GM21529 (cell line): ENCODE measurements around the gene TEAD1.

Source experiments
- ATAC-seq: cut with Tn5 transposase; IDR thresholded peaks from one replicate; pipeline ENCODE4 v1.9.1; 2021; ENCODE audit not compliant: unreplicated experiment

Gene TEAD1

DNA sequence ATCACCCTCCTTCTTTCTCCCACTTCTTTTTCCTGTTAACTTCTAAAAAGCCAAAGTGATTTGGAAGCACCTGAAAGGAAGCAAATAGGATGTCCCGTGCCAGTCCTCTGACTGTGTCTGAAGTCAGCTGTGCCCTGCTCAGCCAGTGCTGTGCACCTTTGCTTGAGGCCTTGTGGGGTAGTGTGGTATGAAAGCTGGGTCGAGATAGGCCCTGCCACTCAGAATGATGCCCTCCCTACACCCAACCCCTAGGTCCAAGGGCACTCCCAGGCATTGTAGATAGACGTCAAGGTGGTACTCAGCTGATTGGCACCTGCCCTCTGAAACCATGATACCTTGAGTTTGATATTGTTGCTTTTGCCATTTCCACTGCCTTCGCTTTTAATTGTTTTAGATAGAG, 251.3 kb downstream of the TEAD1 start:
- ATAC-seq: no peak

- ATAC-seq: no peak
Observed at GRCh38 chr11:12927221-12927620, 253.0 kb downstream of the TEAD1 start.

- ATAC-seq: no peak
Observed at GRCh38 chr11:12927886-12928285, 253.7 kb downstream of the TEAD1 start.

DNA sequence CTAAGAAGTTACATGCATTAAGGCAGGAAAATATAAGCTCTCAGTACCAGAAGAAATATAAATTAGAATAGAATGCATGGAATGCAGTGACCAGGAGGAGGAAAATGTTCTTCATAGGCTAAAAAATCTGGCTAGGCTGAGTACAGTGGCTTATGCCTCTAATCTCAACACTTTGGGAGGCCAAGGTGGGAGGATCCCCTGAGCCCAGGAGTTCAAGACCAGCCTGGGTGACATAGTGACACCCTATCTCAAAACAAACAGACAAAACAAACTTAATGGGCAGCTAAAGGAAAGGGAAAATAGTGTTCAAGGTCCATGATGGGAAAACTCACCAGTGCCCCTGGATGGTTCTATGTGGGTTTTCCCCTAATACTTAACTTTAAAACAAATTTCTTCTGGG, 256.6 kb downstream of the TEAD1 start:
- ATAC-seq: no peak

DNA sequence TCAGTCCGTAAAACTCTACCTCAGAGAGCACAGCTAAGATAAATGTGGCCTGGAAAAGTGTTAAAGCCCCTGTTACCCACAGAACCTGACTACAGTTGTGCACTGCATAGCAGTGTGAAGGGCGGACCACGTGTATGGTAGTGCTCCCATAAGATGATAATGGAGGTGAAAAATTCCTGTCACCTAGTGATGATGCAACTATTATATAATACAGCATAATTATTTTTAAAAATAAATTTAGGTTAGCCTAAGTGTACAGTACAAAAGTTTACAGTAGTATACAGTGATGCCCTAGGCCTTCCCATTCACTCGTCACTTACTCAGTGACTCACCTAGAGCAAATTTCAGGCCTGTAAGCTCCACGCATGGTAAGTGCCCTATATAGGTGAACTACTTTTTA, 258.3 kb downstream of the TEAD1 start:
- ATAC-seq: no peak

- no peak for ATAC-seq
Observed at GRCh38 chr11:12936200-12936599, 262.0 kb downstream of the TEAD1 start.

DNA sequence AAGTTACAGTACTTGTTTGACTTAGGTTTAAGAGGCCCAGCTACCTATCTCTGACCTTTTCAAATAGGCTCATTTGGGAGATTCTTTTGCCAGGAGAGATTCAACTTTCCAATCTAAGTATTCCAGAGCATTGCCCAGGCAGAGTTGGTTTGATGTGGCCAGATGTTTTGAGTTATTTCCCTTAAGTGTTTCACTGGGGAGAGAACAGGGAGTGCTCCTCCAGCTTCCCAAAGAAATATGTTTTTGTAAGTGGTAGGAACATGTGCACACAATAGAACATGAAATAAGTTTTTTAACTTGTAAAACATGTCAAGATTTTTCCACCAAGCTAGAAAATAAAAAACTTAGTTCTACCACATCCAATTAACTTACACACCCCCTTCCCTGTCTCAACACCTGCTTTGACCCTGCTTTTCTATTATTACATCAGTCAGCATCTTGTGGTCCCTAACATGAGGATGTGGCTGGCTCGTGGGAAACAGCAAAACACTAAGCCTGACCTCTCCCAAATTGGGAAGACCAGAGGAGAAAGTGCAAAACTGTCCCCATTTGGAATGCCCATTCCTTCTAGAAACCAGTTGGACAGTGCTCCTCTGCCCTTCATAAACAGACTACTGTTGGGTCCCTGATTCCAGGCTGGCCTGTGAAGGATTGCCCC, 264.5 kb downstream of the TEAD1 start:
- ATAC-seq: no peak

DNA sequence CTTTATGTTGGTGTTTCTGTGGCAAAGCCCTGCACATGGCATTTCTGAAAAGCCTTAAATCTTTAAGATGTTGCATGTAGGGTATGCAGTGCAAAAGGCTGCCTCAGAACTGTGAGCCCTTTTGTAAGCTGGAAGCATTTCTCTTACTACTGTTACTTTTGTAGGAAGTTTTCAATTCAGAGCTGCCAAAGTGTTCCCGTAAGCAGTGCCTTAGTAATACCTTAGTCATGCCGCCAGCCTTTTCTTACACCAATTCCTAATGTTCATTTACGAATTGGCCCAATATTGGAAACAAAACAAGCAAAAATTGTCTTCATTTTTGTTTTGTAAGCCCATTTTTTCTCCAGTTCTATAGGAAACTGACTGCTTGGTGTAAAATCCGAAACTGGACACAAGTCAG, 267.4 kb downstream of the TEAD1 start:
- ATAC-seq: no peak

- no peak for ATAC-seq
Observed at GRCh38 chr11:12942157-12942556, 267.9 kb downstream of the TEAD1 start.

DNA sequence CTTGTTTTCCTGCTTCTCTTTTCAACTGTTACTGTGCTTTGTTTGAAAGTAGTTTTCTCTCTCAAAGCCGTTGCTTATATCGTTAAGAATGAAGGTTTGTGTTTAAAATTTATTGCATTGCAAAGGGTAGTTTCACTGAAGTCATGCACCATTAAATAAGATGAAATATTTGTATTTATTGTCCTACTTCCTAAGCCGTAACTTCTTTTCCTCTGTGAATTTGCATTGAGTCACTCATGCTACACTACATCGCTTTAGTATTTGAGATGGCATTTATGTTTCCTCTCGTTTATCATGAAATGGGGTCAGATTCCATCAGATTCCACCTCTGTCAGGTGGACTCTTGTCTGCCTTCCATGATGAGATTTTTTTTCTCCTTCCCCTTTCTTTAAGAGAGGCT, 269.1 kb downstream of the TEAD1 start:
- no peak for ATAC-seq

- ATAC-seq: no peak
Observed at GRCh38 chr11:12944889-12945288, 270.7 kb downstream of the TEAD1 start.

DNA sequence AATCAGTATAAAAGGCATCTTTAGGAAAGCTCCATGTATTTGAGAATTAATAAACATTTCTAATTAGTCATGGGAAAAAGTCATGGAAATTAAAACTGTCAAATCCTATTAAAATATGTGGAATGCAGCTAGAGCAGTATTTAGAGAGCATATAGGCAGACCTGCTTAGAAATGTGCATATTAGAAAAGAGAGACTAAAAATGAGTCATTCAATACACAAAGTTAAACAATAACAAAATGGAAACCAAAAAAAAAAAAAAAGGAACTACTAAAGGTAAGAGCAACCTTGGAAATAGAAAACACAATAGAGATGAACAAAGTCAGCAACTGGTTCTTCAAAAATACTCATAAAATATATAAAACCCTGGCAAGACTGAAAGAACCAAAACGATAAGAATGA, 275.2 kb downstream of the TEAD1 start:
- ATAC-seq: no peak

- ATAC-seq: no peak
Observed at GRCh38 chr11:12950670-12951069, 276.4 kb downstream of the TEAD1 start.

DNA sequence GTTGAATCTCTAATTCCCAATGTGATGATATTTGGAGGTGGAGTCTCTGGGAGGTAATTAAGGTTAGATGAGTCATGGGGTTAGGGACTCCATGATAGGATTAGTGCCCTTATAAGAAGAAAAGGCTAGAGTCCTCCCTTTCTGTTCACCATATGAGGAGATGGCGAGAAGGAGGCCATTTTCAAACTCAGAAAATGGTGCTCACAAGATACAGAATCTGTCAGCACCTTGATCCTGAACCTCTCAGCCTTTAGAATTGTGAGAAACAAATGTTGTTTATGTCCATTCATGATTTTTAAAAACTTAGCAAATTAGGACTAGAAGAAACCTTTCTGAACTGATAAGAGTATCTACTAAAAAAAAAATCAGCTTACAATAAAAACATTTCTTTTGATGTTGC, 277.2 kb downstream of the TEAD1 start:
- ATAC-seq: no peak

DNA sequence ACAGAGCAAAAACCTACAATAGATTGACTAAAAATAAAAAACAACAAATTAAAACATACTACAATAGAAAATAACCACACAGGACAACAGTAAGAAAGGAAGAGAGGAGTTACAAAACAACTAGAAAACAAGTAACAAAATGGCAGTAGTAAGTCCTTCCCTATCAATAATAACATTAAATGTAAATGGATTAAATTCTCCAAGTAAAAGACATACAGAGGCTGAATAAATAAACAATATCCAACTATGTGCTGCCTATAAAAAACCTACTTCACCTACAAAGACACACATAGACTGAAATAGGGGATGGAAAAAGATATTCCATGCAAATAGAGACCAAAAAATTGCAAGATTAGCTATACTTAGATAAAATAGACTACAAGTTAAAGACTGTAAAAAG, 277.9 kb downstream of the TEAD1 start:
- no peak for ATAC-seq

DNA sequence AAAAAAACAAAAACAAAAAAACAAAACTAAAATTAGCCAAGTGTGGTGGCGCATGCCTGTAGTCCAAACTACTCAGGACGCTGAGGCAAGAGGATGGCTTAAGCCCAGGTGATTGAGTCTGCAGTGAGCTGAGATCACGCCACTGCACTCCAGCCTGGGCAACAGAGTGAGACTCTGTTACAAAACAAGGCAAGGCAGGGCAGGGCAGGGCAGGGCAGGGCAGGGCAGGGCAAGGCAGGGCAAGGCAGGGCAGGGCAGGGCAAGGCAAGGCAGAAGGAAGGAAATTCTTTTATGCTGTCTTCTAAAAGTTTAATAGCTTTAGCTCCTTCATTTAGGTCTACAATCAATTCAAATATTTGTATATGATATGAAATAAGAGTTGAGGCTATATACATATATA, 284.8 kb downstream of the TEAD1 start:
- ATAC-seq: no peak

GRCh38 chr11:12961615-12962014, 287.4 kb downstream of the TEAD1 start:
- no peak for ATAC-seq

GRCh38 chr11:12962306-12962705, 288.1 kb downstream of the TEAD1 start:
- no peak for ATAC-seq

GRCh38 chr11:12963051-12963450, 288.8 kb downstream of the TEAD1 start:
- no peak for ATAC-seq

GRCh38 chr11:12963792-12964536, 289.7 kb downstream of the TEAD1 start:
- ATAC-seq: peak; percentile 86

GRCh38 chr11:12964650-12965049, 290.4 kb downstream of the TEAD1 start:
- no peak for ATAC-seq

GRCh38 chr11:12966002-12966401, 291.8 kb downstream of the TEAD1 start:
- no peak for ATAC-seq

- ATAC-seq: no peak
Observed at GRCh38 chr11:12968101-12968500, 293.9 kb downstream of the TEAD1 start.
